Measurements from ENCODE around the gene TEKT3. TPM values are rescaled to one million over a fixed set of nuclear protein-coding genes. Genes with fewer than 3 reads are reported as not detected.

TEKT3 gene
- 1.4 TPM for total RNA-seq

GRCh38 chr17:15341385-15341849 lies at the start of gene TEKT3:
TSS of gene TEKT3 (minus strand) at chr17:15341597. CDS start at chr17:15331585, 10,012 bp downstream.

DNA sequence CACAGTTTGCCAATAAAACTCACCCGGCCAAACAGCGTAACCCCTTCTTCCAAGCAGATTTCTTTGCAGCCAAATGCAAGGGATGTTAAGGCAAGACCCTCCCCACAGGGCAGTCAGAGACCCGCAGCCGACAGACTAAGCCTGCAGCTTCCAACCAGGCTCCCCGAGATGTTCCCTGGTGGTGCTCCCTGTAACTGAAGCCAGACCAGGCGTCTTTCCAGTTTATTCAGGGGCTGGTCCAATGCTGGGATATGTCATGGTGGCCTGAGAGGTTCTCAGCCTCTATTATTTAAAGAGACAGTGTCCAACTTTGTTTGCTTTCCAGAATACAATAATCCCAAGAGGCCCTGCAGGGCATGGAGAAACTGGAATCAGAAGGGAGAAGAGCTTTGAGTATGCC lies 76.3 kb downstream of the TEKT3 start, which contains the start of gene PMP22:
Gene PMP22, minus strand, starts transcription at position 196 of the 400 bp plus-strand sequence. CDS start 4,599 bp downstream, outside the sequence.

Small RNA genes lying within 50 kb of the gene (small RNA-seq; reads per million reads assigned to genes)
- gene RNU6-799P: not detected

Other genes starting within 250 kb of the TEKT3 start
- 17.1 TPM for gene PMP22, start 76.3 kb downstream of the TEKT3 start, total RNA-seq
- gene CDRT4, start 126.0 kb upstream of the TEKT3 start, total RNA-seq: 17.1 TPM
- 46.4 TPM for gene TVP23C, start 221.9 kb upstream of the TEKT3 start, total RNA-seq

Data from diencephalon (tissue), 1 donor.